ENCODE results near the gene MGME1.

- TF ChIP-seq CTCF (IDR thresholded peaks at IDR 0.05): no peak
- TF ChIP-seq POLR2A (IDR thresholded peaks at IDR 0.05): no peak
Observed at GRCh38 chr20:17951323-17951722, 17.5 kb upstream of the MGME1 start.
